Vagina (tissue), 2 donors: ENCODE measurements around the gene LRRC56. TPM values are rescaled to one million over a fixed set of nuclear protein-coding genes. Genes with fewer than 3 reads are reported as not detected.

Experiments
- DNase-seq, 2 donors: peaks; one replicate each; pipeline ENCODE4 v3.0.0-alpha.2; 2017; ENCODE audit errors: extremely low spot score in 2 of 2
- H3K27ac ChIP-seq: fragments of 200-600 bp; sonication (generic); one replicate; pipeline ENCODE4 v1.5.1; 2019
- H3K27me3 ChIP-seq: fragments of 200-600 bp; sonication (generic); one replicate; pipeline ENCODE4 v1.5.1; 2019
- H3K36me3 ChIP-seq, 2 donors: fragments of 200-600 bp; sonication (generic); one replicate each; pipeline ENCODE4 v1.5.1; 2017 to 2019
- H3K4me1 ChIP-seq: fragments of 200-600 bp; sonication (generic); one replicate; pipeline ENCODE4 v1.5.1; 2019
- H3K4me3 ChIP-seq, 2 donors: fragments of 200-600 bp; sonication (generic); 1 replicate in 1 of 2; 2 replicates in 1 of 2; pipeline ENCODE4 v1.5.1; 2016 to 2019
- H3K9me3 ChIP-seq: fragments of 200-600 bp; sonication (generic); one replicate; pipeline ENCODE4 v1.5.1; 2019
- CTCF ChIP-seq, 3 experiments: fragments of 450-650 bp in 2 of 3; fragments of 200-600 bp in 1 of 3; sonication (generic) in 1 of 3; IDR thresholded peaks; one replicate each; pipeline ENCODE4 v1.5.1; 2017 to 2019; ENCODE audit warnings: antibody characterized with exemption in 3 of 3, mild to moderate bottlenecking in 2 of 3, moderate library complexity in 2 of 3
- POLR2A ChIP-seq, 2 donors: fragments of 450-650 bp; IDR thresholded peaks; one replicate each; pipeline ENCODE4 v1.6.1; 2017; ENCODE audit warnings: antibody characterized with exemption in 2 of 2, mild to moderate bottlenecking in 2 of 2, moderate library complexity in 2 of 2
- POLR2AphosphoS5 ChIP-seq, 2 donors: sonication (generic); formaldehyde crosslinking; IDR thresholded peaks; one replicate each; pipeline ENCODE4 v1.9.0; 2017; ENCODE audit warnings: antibody characterized with exemption in 2 of 2, mild to moderate bottlenecking in 2 of 2, low read depth in 1 of 2; ENCODE audit not compliant: insufficient read depth in 1 of 2
- intact Hi-C: fragments of 100-400 bp; cut with DNase I; formaldehyde crosslinking; loops from one replicate; pipeline ENCODE4 v1.15.1; 2023
- total RNA-seq: library from RNA; depleted of rRNA; stranded (reverse); fragments of >200 nt; gene quantifications from one replicate; pipeline ENCODE4 v1.2.3, GENCODE V29; 2016

Gene LRRC56
- total RNA-seq, 1 donor from 2014 or later: 0.49 TPM

GRCh38 chr11:562046-562645 lies 24.8 kb downstream of the LRRC56 start:
- peak overlapping the region in 1 of 2 donors; percentile 61 for H3K4me3 ChIP-seq
- DNase-seq: no peak
- TF ChIP-seq CTCF (IDR thresholded peaks at IDR 0.05): no peak
- TF ChIP-seq POLR2A (IDR thresholded peaks at IDR 0.05): no peak
- no peak for TF ChIP-seq POLR2AphosphoS5 (IDR thresholded peaks at IDR 0.05; ENCODE audit: insufficient read depth in 1 of 2, low read depth in 1 of 2)
- H3K4me1 ChIP-seq: peaks cover 28% of the 10 kb centered on the region
- intact Hi-C loops: no loop called here
- H3K36me3 ChIP-seq: no peaks in the 10 kb centered on the region
- H3K27ac ChIP-seq: no peak overlapping the region
- H3K27me3 ChIP-seq: no peaks in the 10 kb centered on the region
- no peaks in the 10 kb centered on the region for H3K9me3 ChIP-seq

- no peak overlapping the region for H3K4me3 ChIP-seq
- no peaks in the 10 kb centered on the region for H3K27me3 ChIP-seq
- TF ChIP-seq POLR2A (IDR thresholded peaks at IDR 0.05): no peak
- TF ChIP-seq POLR2AphosphoS5 (IDR thresholded peaks at IDR 0.05; ENCODE audit: insufficient read depth in 1 of 2, low read depth in 1 of 2): no peak
- TF ChIP-seq CTCF (IDR thresholded peaks at IDR 0.05): no peak
- DNase-seq: no peak
- peaks cover 37% of the 10 kb centered on the region for H3K4me1 ChIP-seq
- H3K27ac ChIP-seq: no peak overlapping the region
- H3K36me3 ChIP-seq: no peaks in the 10 kb centered on the region
- no peaks in the 10 kb centered on the region for H3K9me3 ChIP-seq
- intact Hi-C loops: no loop called here
Observed at GRCh38 chr11:563066-563811, 25.9 kb downstream of the LRRC56 start.

DNA sequence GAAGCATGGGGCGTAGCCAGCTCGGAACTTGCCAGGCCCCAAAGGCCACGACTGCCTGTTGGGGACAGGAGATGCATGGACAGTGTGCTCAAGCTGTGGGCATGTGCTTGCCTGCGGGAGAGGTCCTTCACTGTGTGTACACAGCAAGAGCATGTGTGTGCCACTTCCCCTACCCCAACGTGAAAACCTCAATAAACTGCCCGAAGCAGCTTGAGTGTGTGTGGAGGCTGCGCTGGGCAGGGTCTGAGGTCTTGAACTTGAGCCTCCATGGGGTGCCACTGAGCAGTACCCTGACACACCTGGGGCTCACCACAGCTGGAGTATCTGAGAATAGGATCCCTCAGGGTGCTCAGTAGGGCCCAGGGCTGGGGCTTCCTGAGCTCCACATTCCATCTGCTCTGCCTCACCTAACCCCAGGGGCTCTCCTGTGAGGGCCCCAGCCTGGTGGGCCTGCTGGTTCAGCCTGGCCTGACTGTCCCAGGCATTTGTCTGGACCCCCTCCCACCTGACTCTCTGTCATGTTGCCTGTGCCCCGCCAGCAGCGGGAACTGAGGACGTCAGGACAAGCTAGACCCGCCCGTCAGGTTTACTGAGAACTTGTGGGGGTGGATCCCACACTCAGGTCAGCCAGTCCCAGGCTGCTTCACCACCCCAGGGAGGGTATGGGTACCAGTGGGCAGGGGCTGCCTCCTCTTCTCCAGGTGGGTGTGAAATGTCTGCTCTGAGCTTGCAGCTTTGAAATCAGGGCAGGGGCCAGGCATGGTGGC lies 26.7 kb downstream of the LRRC56 start:
- Histone ChIP-seq H3K36me3 (no peaks in the 10 kb centered on the region), H3K9me3 (no peaks in the 10 kb centered on the region), H3K27me3 (no peaks in the 10 kb centered on the region), H3K27ac (no peak overlapping the region), H3K4me3 (no peak overlapping the region), H3K4me1 (peaks cover 38% of the 10 kb centered on the region)
- intact Hi-C loops: no loop called here
- no peak for DNase-seq
- TF ChIP-seq POLR2AphosphoS5 (IDR thresholded peaks at IDR 0.05; ENCODE audit: insufficient read depth in 1 of 2, low read depth in 1 of 2): peak; percentile 31 to 43
- TF ChIP-seq POLR2A (IDR thresholded peaks at IDR 0.05): no peak

DNA sequence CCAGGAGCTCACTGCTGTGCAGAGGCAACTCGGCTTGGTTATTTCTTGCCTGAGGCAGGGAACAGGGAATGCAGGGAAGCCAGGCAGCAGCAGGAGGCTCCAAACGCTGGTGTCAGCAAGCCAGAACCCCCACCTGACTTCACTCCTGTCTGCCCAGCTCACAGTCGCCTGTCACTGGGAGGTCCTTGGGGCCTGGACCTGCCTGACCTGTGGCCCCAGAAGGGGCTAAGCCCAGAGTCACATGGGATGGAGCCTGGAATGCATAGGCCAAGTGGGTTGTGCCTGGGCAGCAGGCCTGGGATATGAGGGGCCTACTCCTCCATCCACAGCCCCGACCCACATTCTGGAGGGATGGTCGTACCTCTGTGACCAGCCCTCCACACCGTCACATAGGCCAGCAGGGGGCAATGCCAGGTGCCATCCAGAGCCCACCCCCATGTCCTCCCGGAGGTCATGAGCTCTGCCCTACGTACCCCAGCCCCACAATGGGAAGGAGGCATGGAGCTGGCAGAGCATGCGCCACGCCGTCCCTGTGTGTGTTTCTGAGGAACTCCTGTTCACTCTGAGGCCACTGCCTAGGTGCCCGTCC lies 28.7 kb downstream of the LRRC56 start:
- Histone ChIP-seq H3K27me3 (no peaks in the 10 kb centered on the region), H3K4me3 (no peak overlapping the region), H3K27ac (peak overlapping the region; percentile 5), H3K9me3 (no peaks in the 10 kb centered on the region), H3K36me3 (no peaks in the 10 kb centered on the region), H3K4me1 (peaks cover 39% of the 10 kb centered on the region)
- TF ChIP-seq CTCF (IDR thresholded peaks at IDR 0.05): no peak
- TF ChIP-seq POLR2AphosphoS5 (IDR thresholded peaks at IDR 0.05; ENCODE audit: insufficient read depth in 1 of 2, low read depth in 1 of 2): no peak
- TF ChIP-seq POLR2A (IDR thresholded peaks at IDR 0.05): no peak
- no peak for DNase-seq
- intact Hi-C loops: no loop called here

DNA sequence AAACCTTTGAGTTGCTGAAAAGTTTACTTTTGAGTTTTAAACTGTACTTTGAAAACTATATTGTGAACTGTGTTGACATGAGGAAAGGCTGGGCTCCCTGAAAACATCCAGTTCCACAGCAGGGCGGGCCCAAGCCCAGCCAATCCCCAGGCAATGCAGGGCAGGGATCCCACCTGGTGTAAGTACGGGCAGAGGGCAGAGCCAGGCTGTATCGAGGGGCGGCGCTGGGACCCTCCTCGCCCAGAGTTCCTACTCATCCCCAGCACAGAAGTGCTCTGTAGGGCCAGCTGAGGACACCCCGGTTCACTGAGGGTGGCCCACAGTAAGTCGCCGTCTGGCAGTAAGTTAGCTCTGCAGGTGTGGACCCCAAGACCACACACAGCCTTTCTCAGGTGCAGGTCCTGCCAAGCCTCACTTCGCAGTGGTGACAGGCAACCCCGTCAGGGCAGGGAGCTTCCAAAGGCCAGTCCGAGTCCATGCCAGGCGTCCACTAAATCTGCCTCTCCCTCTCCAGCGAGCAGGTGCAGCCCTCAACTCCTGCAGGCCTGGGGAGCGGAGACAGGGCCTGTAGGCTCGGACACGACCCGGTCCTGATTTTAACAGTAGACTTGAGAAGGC lies 29.8 kb downstream of the LRRC56 start:
- H3K4me1 ChIP-seq: peaks cover 29% of the 10 kb centered on the region
- TF ChIP-seq CTCF (IDR thresholded peaks at IDR 0.05) (no peak), POLR2AphosphoS5 (IDR thresholded peaks at IDR 0.05; ENCODE audit: insufficient read depth in 1 of 2, low read depth in 1 of 2) (no peak), POLR2A (IDR thresholded peaks at IDR 0.05) (no peak)
- H3K36me3 ChIP-seq: no peaks in the 10 kb centered on the region
- H3K27me3 ChIP-seq: no peaks in the 10 kb centered on the region
- H3K4me3 ChIP-seq: peak overlapping the region in 1 of 2 donors; percentile 53
- no peak for DNase-seq
- H3K27ac ChIP-seq: peak overlapping the region; percentile 81
- intact Hi-C loops: no loop called here
- H3K9me3 ChIP-seq: no peaks in the 10 kb centered on the region
